ENCODE measurements around the gene EFCAB8. TPM values are rescaled to one million over a fixed set of nuclear protein-coding genes. Genes with fewer than 3 reads are reported as not detected.

Gene EFCAB8
- total RNA-seq, 1 donor from 2014 or later, result 0.32 TPM

DNA sequence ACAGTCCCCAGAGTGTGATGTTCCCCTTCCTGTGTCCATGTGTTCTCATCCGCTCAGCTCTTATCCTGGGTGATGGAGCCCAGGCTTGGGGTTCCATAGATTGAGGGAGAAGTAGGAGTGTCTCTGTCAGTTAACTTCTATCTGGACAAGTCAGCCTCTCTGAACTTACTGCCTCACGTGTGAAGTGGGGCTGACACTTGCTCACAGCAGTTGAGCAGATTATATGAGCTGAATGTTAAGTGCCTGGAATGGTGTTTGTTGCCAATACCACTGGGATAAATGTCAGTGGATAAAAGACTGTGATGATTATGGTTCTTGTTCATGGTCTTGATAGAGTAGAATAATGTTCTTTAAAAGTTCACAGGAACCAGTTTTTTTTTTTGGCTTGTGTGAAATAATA, 17.1 kb upstream of the EFCAB8 start:
- DNase-seq (ENCODE audit: low spot score), result no peak
- Mint-ChIP-seq H3K4me1 (ENCODE audit: low read depth) (no peaks in the 10 kb centered on the region), H3K27ac (ENCODE audit: unreplicated experiment) (no peak overlapping the region), H3K27me3 (ENCODE audit: low read depth) (no peaks in the 10 kb centered on the region), H3K9me3 (ENCODE audit: low read depth) (no peaks in the 10 kb centered on the region), H3K4me3 (ENCODE audit: unreplicated experiment) (no peak overlapping the region), H3K36me3 (ENCODE audit: low read depth) (peaks cover 51% of the 10 kb centered on the region)
- TF ChIP-seq, protein P1, sequence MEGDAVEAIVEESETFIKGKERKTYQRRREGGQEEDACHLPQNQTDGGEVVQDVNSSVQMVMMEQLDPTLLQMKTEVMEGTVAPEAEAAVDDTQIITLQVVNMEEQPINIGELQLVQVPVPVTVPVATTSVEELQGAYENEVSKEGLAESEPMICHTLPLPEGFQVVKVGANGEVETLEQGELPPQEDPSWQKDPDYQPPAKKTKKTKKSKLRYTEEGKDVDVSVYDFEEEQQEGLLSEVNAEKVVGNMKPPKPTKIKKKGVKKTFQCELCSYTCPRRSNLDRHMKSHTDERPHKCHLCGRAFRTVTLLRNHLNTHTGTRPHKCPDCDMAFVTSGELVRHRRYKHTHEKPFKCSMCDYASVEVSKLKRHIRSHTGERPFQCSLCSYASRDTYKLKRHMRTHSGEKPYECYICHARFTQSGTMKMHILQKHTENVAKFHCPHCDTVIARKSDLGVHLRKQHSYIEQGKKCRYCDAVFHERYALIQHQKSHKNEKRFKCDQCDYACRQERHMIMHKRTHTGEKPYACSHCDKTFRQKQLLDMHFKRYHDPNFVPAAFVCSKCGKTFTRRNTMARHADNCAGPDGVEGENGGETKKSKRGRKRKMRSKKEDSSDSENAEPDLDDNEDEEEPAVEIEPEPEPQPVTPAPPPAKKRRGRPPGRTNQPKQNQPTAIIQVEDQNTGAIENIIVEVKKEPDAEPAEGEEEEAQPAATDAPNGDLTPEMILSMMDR (IDR thresholded peaks at IDR 0.05), result no peak

GRCh38 chr20:32842688-32843524, 15.8 kb upstream of the EFCAB8 start:
- Mint-ChIP-seq H3K36me3 (ENCODE audit: low read depth) (peaks cover 60% of the 10 kb centered on the region), H3K4me3 (ENCODE audit: unreplicated experiment) (no peak overlapping the region), H3K4me1 (ENCODE audit: low read depth) (peaks cover 6% of the 10 kb centered on the region), H3K27me3 (ENCODE audit: low read depth) (no peaks in the 10 kb centered on the region), H3K27ac (ENCODE audit: unreplicated experiment) (no peak overlapping the region), H3K9me3 (ENCODE audit: low read depth) (no peaks in the 10 kb centered on the region)
- no peak for DNase-seq (ENCODE audit: low spot score)
- TF ChIP-seq, protein P1 (IDR thresholded peaks at IDR 0.05), result no peak

GRCh38 chr20:32845786-32846185, 12.9 kb upstream of the EFCAB8 start:
- Mint-ChIP-seq H3K4me3 (ENCODE audit: unreplicated experiment) (no peak overlapping the region), H3K9me3 (ENCODE audit: low read depth) (no peaks in the 10 kb centered on the region), H3K27me3 (ENCODE audit: low read depth) (no peaks in the 10 kb centered on the region), H3K4me1 (ENCODE audit: low read depth) (peaks cover 6% of the 10 kb centered on the region), H3K27ac (ENCODE audit: unreplicated experiment) (no peak overlapping the region), H3K36me3 (ENCODE audit: low read depth) (peaks cover 58% of the 10 kb centered on the region)
- no peak for DNase-seq (ENCODE audit: low spot score)
- TF ChIP-seq, protein P1 (IDR thresholded peaks at IDR 0.05), result no peak

GRCh38 chr20:32846852-32847251, 11.9 kb upstream of the EFCAB8 start:
- TF ChIP-seq, protein P1 (IDR thresholded peaks at IDR 0.05), result no peak
- no peak overlapping the region for H3K4me3 Mint-ChIP-seq (ENCODE audit: unreplicated experiment)

GRCh38 chr20:32847964-32848363, 10.8 kb upstream of the EFCAB8 start:
- TF ChIP-seq, protein P1 (IDR thresholded peaks at IDR 0.05), result no peak
- H3K4me1 Mint-ChIP-seq (ENCODE audit: low read depth), result peaks cover 6% of the 10 kb centered on the region
- no peak overlapping the region for H3K27ac Mint-ChIP-seq (ENCODE audit: unreplicated experiment)
- no peaks in the 10 kb centered on the region for H3K9me3 Mint-ChIP-seq (ENCODE audit: low read depth)
- H3K4me3 Mint-ChIP-seq (ENCODE audit: unreplicated experiment), result no peak overlapping the region
- H3K27me3 Mint-ChIP-seq (ENCODE audit: low read depth), result no peaks in the 10 kb centered on the region
- peaks cover 53% of the 10 kb centered on the region for H3K36me3 Mint-ChIP-seq (ENCODE audit: low read depth)
- DNase-seq (ENCODE audit: low spot score), result no peak

More at GRCh38 chr20:32846852-32847251, 11.9 kb upstream of the EFCAB8 start:
- Mint-ChIP-seq H3K27ac (ENCODE audit: unreplicated experiment) (peak overlapping the region; percentile 71), H3K36me3 (ENCODE audit: low read depth) (peaks cover 55% of the 10 kb centered on the region), H3K4me1 (ENCODE audit: low read depth) (peaks cover 6% of the 10 kb centered on the region), H3K9me3 (ENCODE audit: low read depth) (no peaks in the 10 kb centered on the region), H3K27me3 (ENCODE audit: low read depth) (no peaks in the 10 kb centered on the region)
- no peak for DNase-seq (ENCODE audit: low spot score)
